ENCODE results near the gene ABCB4.

DNA sequence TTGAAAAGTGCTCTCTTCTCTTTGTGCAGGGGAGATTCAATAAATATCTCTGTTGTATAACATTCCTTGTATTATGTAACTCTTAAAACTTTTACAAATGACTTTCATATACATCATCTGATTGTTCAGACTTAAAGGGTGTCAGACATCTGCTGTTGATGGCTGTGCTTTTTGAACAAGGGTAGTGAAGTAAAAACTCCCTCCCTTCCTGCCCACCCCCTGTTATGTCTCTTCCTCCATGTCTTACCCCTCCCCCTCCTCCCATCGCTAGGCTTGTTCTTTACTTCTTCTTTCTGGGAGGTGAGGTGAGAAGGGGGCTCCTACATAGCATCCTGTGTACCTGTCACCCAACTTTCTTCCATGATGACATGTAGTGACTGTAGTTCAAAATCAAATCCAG, 23.4 kb upstream of the ABCB4 start:
- TF ChIP-seq, protein P1, sequence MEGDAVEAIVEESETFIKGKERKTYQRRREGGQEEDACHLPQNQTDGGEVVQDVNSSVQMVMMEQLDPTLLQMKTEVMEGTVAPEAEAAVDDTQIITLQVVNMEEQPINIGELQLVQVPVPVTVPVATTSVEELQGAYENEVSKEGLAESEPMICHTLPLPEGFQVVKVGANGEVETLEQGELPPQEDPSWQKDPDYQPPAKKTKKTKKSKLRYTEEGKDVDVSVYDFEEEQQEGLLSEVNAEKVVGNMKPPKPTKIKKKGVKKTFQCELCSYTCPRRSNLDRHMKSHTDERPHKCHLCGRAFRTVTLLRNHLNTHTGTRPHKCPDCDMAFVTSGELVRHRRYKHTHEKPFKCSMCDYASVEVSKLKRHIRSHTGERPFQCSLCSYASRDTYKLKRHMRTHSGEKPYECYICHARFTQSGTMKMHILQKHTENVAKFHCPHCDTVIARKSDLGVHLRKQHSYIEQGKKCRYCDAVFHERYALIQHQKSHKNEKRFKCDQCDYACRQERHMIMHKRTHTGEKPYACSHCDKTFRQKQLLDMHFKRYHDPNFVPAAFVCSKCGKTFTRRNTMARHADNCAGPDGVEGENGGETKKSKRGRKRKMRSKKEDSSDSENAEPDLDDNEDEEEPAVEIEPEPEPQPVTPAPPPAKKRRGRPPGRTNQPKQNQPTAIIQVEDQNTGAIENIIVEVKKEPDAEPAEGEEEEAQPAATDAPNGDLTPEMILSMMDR (IDR thresholded peaks at IDR 0.05; ENCODE audit: low read depth, low read length, poor library complexity, severe bottlenecking): no peak
- no peak for TF ChIP-seq EZH2phosphoT487 (IDR thresholded peaks at IDR 0.05; ENCODE audit: borderline replicate concordance, low read length)

Measured in DOHH2 (cell line).